Measurements from ENCODE around the gene ITLN2.
"Not testable (repeated sequence)": the region's sequence is repeated elsewhere in the genome, so short reads cannot be mapped to it uniquely, and the experiment has no call there.

The ITLN2 gene

DNA sequence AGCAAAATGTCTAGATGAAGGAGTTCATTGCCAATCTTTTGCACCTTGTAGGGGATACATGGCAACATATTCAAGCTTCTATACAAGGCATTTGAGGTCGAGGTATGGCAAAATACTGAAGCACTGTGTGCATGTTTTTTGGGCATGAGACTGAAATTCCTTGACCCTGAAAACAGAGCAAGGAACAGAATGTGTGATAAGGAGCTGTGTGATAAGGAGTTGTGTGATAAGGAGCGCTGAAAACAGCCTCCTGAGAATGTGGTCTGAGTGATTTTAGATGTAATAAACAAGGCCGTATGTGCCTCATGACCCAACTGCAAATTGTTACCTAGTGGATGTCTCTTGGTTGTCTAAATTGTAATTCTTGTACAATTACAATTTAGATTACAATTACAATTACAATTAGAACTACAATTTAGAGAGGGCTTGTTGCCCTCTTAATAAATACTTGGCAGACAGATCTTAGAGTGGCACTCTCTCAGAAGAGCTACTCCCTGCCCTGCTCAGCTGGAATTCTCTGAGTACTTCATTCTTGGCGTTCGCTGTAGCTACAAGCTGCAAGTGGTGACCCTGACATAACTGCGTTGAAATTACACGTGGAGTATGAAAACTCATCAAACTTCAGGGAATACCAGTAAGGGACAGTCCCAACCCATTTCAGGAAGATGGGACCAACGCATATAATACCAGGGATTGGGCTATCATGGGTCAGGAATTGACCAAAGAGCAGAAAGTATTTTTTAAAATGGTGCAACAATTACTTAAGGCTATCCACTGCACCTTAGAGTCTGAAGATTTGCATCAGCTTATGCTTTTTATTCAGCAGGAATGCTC is 49.6 kb downstream of the ITLN2 start:
- no peak for DNase-seq

DNA sequence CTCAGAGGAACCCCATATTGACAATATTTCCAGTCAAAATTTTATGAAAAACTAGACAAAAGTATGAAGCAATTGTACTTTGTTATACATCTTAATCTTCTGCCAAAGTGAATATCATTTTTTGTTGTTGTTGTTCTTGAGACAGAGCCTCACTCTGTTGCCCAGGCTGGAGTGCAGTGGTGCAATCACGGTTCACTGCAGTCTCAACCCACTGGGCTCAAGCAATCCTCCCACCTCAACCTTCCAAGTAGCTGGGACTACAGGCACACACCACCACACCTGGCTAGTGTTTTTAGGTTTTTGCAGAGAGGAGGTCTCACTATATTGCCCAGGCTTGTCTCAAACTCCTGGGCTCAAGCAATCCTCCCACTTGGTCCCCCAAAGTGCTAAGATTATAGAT is 52.4 kb downstream of the ITLN2 start:
- DNase-seq: not testable (repeated sequence)

DNA sequence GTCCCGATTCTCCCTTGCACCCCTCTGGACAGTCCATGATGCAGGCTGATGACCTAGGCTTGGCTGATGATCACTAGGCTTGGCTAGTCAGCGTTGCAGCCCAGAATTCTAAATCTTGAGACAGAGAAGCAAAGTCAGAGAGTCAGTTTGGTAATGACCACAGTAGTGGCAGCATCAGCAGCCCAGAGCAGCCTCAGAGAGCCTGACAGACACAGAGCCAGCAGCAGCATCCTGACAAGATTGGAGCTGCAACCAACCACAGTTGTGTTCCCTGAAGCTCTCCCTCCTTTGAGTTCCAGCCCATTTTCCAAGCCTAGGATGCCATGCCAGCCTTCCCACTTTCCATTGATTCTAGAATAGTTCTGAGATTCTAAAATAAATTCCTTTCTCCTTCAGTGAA is 52.8 kb downstream of the ITLN2 start:
- DNase-seq: no peak

DNA sequence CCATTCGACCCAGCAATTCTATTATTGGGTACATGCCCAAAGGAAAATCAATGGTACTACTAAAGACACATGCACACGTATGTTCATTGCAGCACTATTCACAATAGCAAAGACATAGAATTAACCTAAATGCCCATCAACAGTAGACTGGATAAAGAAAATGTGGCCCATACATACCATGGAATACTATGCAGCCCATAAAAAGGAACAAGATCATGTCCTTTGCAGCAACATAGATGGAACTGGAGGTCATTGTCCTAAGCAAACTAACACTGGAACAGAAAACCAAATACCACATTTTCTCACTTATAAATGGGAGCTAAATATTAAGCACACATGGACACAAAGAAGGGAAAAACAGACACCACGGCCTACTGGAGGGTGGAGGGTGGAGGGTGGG is 53.9 kb downstream of the ITLN2 start:
- not testable (repeated sequence) for DNase-seq

All from activated CD8-positive, alpha-beta memory T cell treated with anti-CD3 and anti-CD28 coated beads, Interleukin-2, amount 50 U/mL, for 4 hours (primary cell).